Loucy (cell line): ENCODE data around the gene ME3.

Experiments
- H2AFZ ChIP-seq: fragments of 200-600 bp; sonication (generic); 2 replicates; pipeline ENCODE4 v1.6.0; 2016; ENCODE audit warnings: antibody characterized with exemption, mild to moderate bottlenecking, low read length, moderate library complexity
- H3F3A ChIP-seq: fragments of 200-600 bp; 2 replicates; pipeline ENCODE4 v1.6.0; 2016; ENCODE audit warnings: antibody characterized with exemption, low read depth, mild to moderate bottlenecking
- H3K27me3 ChIP-seq: fragments of 200-600 bp; sonication (generic); 2 replicates; pipeline ENCODE4 v1.6.1; 2014; ENCODE audit warnings: low read length, mild to moderate bottlenecking; ENCODE audit not compliant: insufficient read depth, poor library complexity, severe bottlenecking
- H3K36me3 ChIP-seq: fragments of 200-600 bp; sonication (generic); 2 replicates; pipeline ENCODE4 v1.6.1; 2016; ENCODE audit warnings: low read length; ENCODE audit not compliant: insufficient read depth
- H3K4me1 ChIP-seq: fragments of 200-600 bp; sonication (generic); 2 replicates; pipeline ENCODE4 v1.5.1; 2014; ENCODE audit warnings: low read length, mild to moderate bottlenecking; ENCODE audit not compliant: insufficient read depth, poor library complexity, severe bottlenecking
- H3K4me2 ChIP-seq: fragments of 200-600 bp; sonication (generic); 2 replicates; pipeline ENCODE4 v1.6.0; 2014; ENCODE audit warnings: antibody characterized with exemption, low read length, low read depth, mild to moderate bottlenecking; ENCODE audit not compliant: poor library complexity, severe bottlenecking
- H3K4me3 ChIP-seq: fragments of 200-600 bp; sonication (generic); 2 replicates; pipeline ENCODE4 v1.5.1; 2014; ENCODE audit warnings: low read length, mild to moderate bottlenecking, mixed read lengths; ENCODE audit not compliant: poor library complexity, severe bottlenecking
- H3K79me2 ChIP-seq: fragments of 200-600 bp; sonication (generic); 2 replicates; pipeline ENCODE4 v1.6.1; 2014; ENCODE audit warnings: low read length; ENCODE audit not compliant: insufficient read depth
- H3K9ac ChIP-seq: fragments of 200-600 bp; sonication (generic); 2 replicates; pipeline ENCODE4 v1.6.0; 2014; ENCODE audit warnings: mild to moderate bottlenecking, low read depth, low read length, moderate library complexity; ENCODE audit not compliant: poor library complexity, severe bottlenecking
- H3K9me2 ChIP-seq: fragments of 200-600 bp; sonication (generic); replicated peaks from 2 replicates; pipeline ENCODE4 v1.6.1; 2016; ENCODE audit warnings: low read depth, low read length, mixed read lengths
- H3K9me3 ChIP-seq: fragments of 200-600 bp; sonication (generic); 2 replicates; pipeline ENCODE4 v1.6.1; 2014; ENCODE audit warnings: mild to moderate bottlenecking, antibody characterized with exemption, low read length, low read depth; ENCODE audit not compliant: insufficient read depth
- H4K20me1 ChIP-seq: fragments of 200-600 bp; sonication (generic); 2 replicates; pipeline ENCODE4 v1.6.0; 2014; ENCODE audit warnings: antibody characterized with exemption, low read length, mild to moderate bottlenecking; ENCODE audit not compliant: insufficient read depth, poor library complexity, severe bottlenecking
- EZH2phosphoT487 ChIP-seq: fragments of 200-600 bp; IDR thresholded peaks from 2 replicates; pipeline ENCODE4 v1.6.1; 2018; ENCODE audit warnings: antibody characterized with exemption, mild to moderate bottlenecking, moderate library complexity, borderline replicate concordance
- TF ChIP-seq, protein P1 (sequence below): fragments of 200-600 bp; sonication (generic); conservative IDR thresholded peaks from 2 replicates; pipeline ENCODE4 v1.5.1; 2014; ENCODE audit warnings: mild to moderate bottlenecking, antibody characterized with exemption, low read length

ME3 gene

DNA sequence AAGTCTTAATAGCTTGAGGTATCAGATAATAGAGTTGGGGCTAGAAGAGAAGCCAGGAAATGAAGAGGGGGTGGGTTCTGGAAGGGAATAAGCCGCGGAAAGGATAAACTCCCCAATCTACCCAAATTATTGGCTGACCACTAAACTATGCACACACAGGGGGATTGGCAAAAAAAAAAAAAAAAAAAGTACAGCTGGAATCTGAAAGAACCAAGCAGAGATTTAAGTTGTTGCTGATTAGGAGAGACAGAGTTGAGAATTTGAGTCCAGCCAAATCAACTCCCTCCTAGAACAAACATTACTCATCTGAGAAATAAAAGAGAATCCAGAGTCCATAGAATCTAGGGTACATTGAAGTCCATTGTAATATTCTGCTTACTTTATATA is 162.8 kb downstream of the ME3 start:
- H3K9me3 ChIP-seq, result peaks cover 3% of the 10 kb centered on the region; the same call in 1 of the 2 replicates
- H3K9ac ChIP-seq, result no peak overlapping the region
- H3K79me2 ChIP-seq, result no peaks in the 10 kb centered on the region
- H3F3A ChIP-seq, result no peaks in the 10 kb centered on the region
- H3K27me3 ChIP-seq, result no peaks in the 10 kb centered on the region
- no peak overlapping the region for H3K4me3 ChIP-seq
- peaks cover 20% of the 10 kb centered on the region for H3K4me1 ChIP-seq
- TF ChIP-seq, protein P1, sequence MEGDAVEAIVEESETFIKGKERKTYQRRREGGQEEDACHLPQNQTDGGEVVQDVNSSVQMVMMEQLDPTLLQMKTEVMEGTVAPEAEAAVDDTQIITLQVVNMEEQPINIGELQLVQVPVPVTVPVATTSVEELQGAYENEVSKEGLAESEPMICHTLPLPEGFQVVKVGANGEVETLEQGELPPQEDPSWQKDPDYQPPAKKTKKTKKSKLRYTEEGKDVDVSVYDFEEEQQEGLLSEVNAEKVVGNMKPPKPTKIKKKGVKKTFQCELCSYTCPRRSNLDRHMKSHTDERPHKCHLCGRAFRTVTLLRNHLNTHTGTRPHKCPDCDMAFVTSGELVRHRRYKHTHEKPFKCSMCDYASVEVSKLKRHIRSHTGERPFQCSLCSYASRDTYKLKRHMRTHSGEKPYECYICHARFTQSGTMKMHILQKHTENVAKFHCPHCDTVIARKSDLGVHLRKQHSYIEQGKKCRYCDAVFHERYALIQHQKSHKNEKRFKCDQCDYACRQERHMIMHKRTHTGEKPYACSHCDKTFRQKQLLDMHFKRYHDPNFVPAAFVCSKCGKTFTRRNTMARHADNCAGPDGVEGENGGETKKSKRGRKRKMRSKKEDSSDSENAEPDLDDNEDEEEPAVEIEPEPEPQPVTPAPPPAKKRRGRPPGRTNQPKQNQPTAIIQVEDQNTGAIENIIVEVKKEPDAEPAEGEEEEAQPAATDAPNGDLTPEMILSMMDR, result no peak
- no peak for TF ChIP-seq EZH2phosphoT487
- no peaks in the 10 kb centered on the region for H4K20me1 ChIP-seq
- H3K36me3 ChIP-seq, result no peaks in the 10 kb centered on the region
- H3K4me2 ChIP-seq, result no peak overlapping the region
- H2AFZ ChIP-seq, result no peak overlapping the region
- no peaks in the 10 kb centered on the region for H3K9me2 ChIP-seq

DNA sequence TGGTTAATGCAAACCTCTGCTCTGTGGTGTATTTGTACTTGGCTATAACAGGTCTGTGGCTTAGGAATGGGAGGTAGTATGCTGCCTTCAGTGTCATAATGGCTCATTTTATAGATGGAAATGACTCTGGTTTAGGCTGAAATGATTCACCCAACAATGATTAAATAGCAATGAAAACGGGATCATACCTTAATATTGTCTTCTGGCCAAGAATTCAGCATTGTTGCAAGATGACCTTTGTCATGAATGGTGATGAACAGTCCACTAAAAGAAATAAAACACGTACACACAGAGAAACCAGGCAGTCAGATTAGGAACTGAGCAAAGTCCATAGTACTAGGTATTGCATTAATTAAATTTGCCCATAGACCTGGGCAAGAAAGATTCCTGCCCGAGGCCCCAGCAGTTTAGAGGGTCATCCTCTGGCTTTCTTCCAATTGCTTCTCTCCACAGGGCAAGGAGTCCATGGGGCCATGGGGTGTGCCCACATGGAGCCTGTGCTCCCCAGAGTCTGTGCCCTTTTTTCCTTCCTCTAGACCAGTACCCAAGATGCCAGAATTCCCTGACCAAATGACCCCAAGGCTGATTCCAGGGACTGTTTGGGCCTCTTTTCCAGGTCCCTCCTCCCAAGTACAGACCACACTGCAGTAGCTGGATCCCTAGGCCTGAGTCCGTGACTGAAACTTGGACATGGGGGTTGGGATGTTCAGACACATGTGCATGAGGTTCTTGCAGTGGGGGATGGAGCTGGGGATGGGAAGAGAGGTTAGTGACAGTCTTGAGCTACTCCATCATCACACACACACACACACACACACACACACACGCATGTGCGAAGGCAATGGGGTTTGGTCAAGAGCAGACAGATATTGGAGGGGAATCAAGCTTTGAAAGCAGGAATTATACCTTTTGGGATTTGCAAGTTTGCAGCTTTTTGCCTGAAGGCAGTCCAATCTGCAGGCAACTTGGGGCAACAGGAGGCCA is 163.5 kb downstream of the ME3 start:
- peaks cover 17% of the 10 kb centered on the region for H3K4me1 ChIP-seq
- no peaks in the 10 kb centered on the region for H3K79me2 ChIP-seq
- H3K9me3 ChIP-seq, result peaks cover 3% of the 10 kb centered on the region; the same call in 1 of the 2 replicates
- H3K36me3 ChIP-seq, result no peaks in the 10 kb centered on the region
- no peaks in the 10 kb centered on the region for H4K20me1 ChIP-seq
- TF ChIP-seq, protein P1, result no peak
- TF ChIP-seq EZH2phosphoT487, result no peak
- no peak overlapping the region for H2AFZ ChIP-seq
- H3K9ac ChIP-seq, result no peak overlapping the region
- H3K27me3 ChIP-seq, result no peaks in the 10 kb centered on the region
- no peaks in the 10 kb centered on the region for H3K9me2 ChIP-seq
- H3K4me2 ChIP-seq, result no peak overlapping the region
- no peaks in the 10 kb centered on the region for H3F3A ChIP-seq
- H3K4me3 ChIP-seq, result no peak overlapping the region

DNA sequence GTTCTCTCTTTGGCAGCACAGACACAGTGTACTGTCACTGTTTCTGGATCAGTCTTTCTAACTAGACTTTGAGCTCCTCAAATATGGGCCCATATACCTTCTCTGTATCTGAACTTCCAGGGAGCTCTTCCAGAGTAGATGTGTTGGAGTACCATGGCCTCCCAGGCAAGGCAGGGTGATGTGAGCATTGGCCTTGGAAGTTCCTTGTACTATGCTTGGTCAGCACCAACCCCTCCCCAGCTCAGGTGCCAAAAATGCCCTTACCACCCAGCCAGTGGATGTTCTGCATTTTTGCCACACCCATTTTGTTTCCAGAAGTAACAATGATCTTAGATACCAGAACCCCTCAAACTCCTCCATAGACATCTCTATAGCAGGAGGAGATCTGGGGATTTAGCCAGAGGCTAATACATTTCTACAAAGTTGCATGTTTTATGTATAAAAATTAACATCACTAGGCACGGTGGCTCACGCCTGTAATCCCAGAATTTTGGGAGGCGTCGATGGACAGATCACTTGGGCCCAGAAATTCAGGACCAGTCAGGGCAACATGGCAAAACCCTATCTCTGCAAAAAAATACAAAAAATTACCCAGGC is 165.1 kb downstream of the ME3 start:
- Histone ChIP-seq H3K9me3 (peaks cover 3% of the 10 kb centered on the region; the same call in 1 of the 2 replicates), H3K36me3 (no peaks in the 10 kb centered on the region), H3K27me3 (no peaks in the 10 kb centered on the region), H3K4me3 (no peak overlapping the region), H3K79me2 (no peaks in the 10 kb centered on the region), H3K4me2 (no peak overlapping the region), H3F3A (no peaks in the 10 kb centered on the region), H3K9me2 (no peaks in the 10 kb centered on the region), H4K20me1 (no peaks in the 10 kb centered on the region), H3K4me1 (peaks cover 24% of the 10 kb centered on the region), H3K9ac (no peak overlapping the region), H2AFZ (no peak overlapping the region)
- TF ChIP-seq, protein P1, result no peak
- TF ChIP-seq EZH2phosphoT487, result no peak
